Endothelial cell of umbilical vein (primary cell): ENCODE data around the gene COL16A1. TPM values are rescaled to one million over a fixed set of nuclear protein-coding genes. Genes with fewer than 3 reads are reported as not detected.

Source experiments
- BruUV-seq: library from RNA; stranded (reverse); fragments of 400-500 nt; replicated peaks from 2 replicates; lab custom pipeline; 2021; lab: Mats Ljungman, UMichigan
- CTCF ChIA-PET: fragments of 300-600, 350-600 bp; sonication (Branson Sonifier 250); formaldehyde crosslinking; loops from one replicate; lab custom pipeline; 2021; ENCODE audit warnings: antibody characterized with exemption, inconsistent platforms; lab: Charles Lee
- POLR2A ChIA-PET: fragments of 300-600, 350-600 bp; sonication (Branson Sonifier 250); formaldehyde crosslinking; loops from one replicate; lab custom pipeline; 2021; ENCODE audit warnings: antibody characterized with exemption, inconsistent platforms; lab: Charles Lee
- DNase-seq: peaks from one replicate; pipeline ENCODE4 v3.0.0-alpha.2; 2011; ENCODE audit warnings: low read depth, low spot score
- FAIRE-seq: peaks from 2 replicates; lab custom pipeline; 2011; peaks lifted over from hg19 to GRCh38; lab: Jason Lieb, UNC
- H2AFZ ChIP-seq: 2 replicates; pipeline ENCODE4 v1.6.0; 2012; ENCODE audit warnings: low read depth, low read length, control low read depth, inconsistent platforms
- H3K27ac ChIP-seq: 2 replicates; pipeline ENCODE4 v1.5.1; 2011; ENCODE audit warnings: low read depth, mild to moderate bottlenecking, control low read depth, low read length, moderate library complexity; ENCODE audit not compliant: insufficient read depth
- H3K27me3 ChIP-seq, 2 experiments: 2 replicates each; pipeline versions ENCODE4 v1.6.0 to v1.6.1; 2011; ENCODE audit warnings: low read length in 2 of 2, mixed read lengths in 1 of 2; ENCODE audit not compliant: control insufficient read depth in 2 of 2, insufficient read depth in 2 of 2
- H3K36me3 ChIP-seq, 2 experiments: 2 replicates in 1 of 2; 3 replicates in 1 of 2; pipeline ENCODE4 v1.5.1; 2011; ENCODE audit warnings: low read length in 2 of 2, mild to moderate bottlenecking in 1 of 2, moderate library complexity in 1 of 2; ENCODE audit not compliant: control insufficient read depth in 2 of 2, insufficient read depth in 2 of 2; ENCODE audit errors: extremely low read depth in 1 of 2
- H3K4me1 ChIP-seq: 3 replicates; pipeline ENCODE4 v1.5.1; 2011; ENCODE audit warnings: mild to moderate bottlenecking, low read length; ENCODE audit not compliant: control insufficient read depth, insufficient read depth; ENCODE audit errors: extremely low read depth
- H3K4me2 ChIP-seq: 2 replicates; pipeline ENCODE4 v1.6.1; 2011; ENCODE audit warnings: low read length, control low read depth, mixed read lengths; ENCODE audit not compliant: insufficient read depth
- H3K4me3 ChIP-seq, 3 experiments: fragments of 200-600 bp in 1 of 3; sonication (generic), shearing (Covaris generic) in 1 of 3; replicated peaks in 1 of 3; 2 replicates each; pipeline ENCODE4 v1.5.1; 2011 to 2016; ENCODE audit warnings: control low read depth in 3 of 3, low read length in 3 of 3, mild to moderate bottlenecking in 2 of 3, inconsistent platforms in 1 of 3, low read depth in 1 of 3, moderate library complexity in 1 of 3; ENCODE audit not compliant: insufficient read depth in 1 of 3
- H3K79me2 ChIP-seq: 2 replicates; pipeline ENCODE4 v1.6.0; 2012; ENCODE audit warnings: low read length, inconsistent platforms; ENCODE audit not compliant: control insufficient read depth, insufficient read depth
- H3K9ac ChIP-seq: replicated peaks from 2 replicates; pipeline ENCODE3; 2011; ENCODE audit warnings: low read length, control low read depth; ENCODE audit not compliant: insufficient read depth; ENCODE audit errors: extremely low read depth
- H3K9me1 ChIP-seq: replicated peaks from 3 replicates; pipeline ENCODE4 v1.6.0; 2011; ENCODE audit warnings: mild to moderate bottlenecking, low read length; ENCODE audit not compliant: control insufficient read depth, insufficient read depth; ENCODE audit errors: extremely low read depth
- H3K9me3 ChIP-seq: replicated peaks from 2 replicates; pipeline ENCODE4 v1.5.1; 2012; ENCODE audit warnings: low read length, inconsistent platforms; ENCODE audit not compliant: control insufficient read depth, insufficient read depth
- H4K20me1 ChIP-seq: replicated peaks from 2 replicates; pipeline ENCODE3; 2011; ENCODE audit warnings: mild to moderate bottlenecking, low read length; ENCODE audit not compliant: control insufficient read depth, insufficient read depth; ENCODE audit errors: extremely low read depth
- EZH2 ChIP-seq: IDR thresholded peaks from 2 replicates; pipeline ENCODE4 v1.6.1; 2012; ENCODE audit warnings: borderline replicate concordance, low read depth, mild to moderate bottlenecking, moderate library complexity, low read length, inconsistent platforms; ENCODE audit not compliant: severe bottlenecking
- FOS ChIP-seq: IDR thresholded peaks from 2 replicates; pipeline ENCODE4 v1.6.1; 2011; ENCODE audit warnings: mild to moderate bottlenecking, low read length, moderate library complexity, borderline replicate concordance; ENCODE audit not compliant: insufficient read depth
- GATA2 ChIP-seq: IDR thresholded peaks from 2 replicates; pipeline ENCODE4 v1.7.0; 2011; ENCODE audit warnings: low read depth, mild to moderate bottlenecking, moderate library complexity, mixed read lengths, low read length; ENCODE audit not compliant: insufficient read length, insufficient read depth
- JUN ChIP-seq: IDR thresholded peaks from 2 replicates; pipeline ENCODE4 v1.6.1; 2011; ENCODE audit warnings: borderline replicate concordance, low read depth; ENCODE audit not compliant: insufficient read length, insufficient read depth
- MYC ChIP-seq: IDR thresholded peaks from one replicate; pipeline ENCODE4 v1.6.1; 2011; ENCODE audit warnings: mild to moderate bottlenecking, low read depth, low read length
- POLR2A ChIP-seq: IDR thresholded peaks from 2 replicates; pipeline ENCODE4 v1.6.1; 2012; ENCODE audit warnings: low read depth, mild to moderate bottlenecking, control low read depth, low read length
- POLR2AphosphoS5 ChIP-seq: IDR thresholded peaks from 2 replicates; pipeline ENCODE4 v1.6.1; 2012; ENCODE audit warnings: low read depth, mild to moderate bottlenecking, control low read depth, low read length, moderate library complexity; ENCODE audit not compliant: insufficient read depth
- dilution Hi-C: fragments of 300-500 bp; cut with MboI; formaldehyde crosslinking; loops from one replicate; pipeline ENCODE4 v1.15.0; 2019; ENCODE audit warnings: low sequenced_read_pairs; ENCODE audit not compliant: extremely low pct_ligation_motif_present
- intact Hi-C: fragments of 100-400 bp; cut with micrococcal nuclease; formaldehyde crosslinking; loops from one replicate; pipeline ENCODE4 v1.10.0; 2022
- polyA plus RNA-seq, 4 experiments: library from polyadenylated mRNA; depleted of rRNA in 3 of 4; stranded (reverse) in 3 of 4; unstranded in 1 of 4; fragments of >200 nt; gene quantifications; 2 replicates each; pipeline versions ENCODE4 v1.2.1 to v1.2.3, GENCODE V29; 2011 to 2012; ENCODE audit warnings: missing spikeins in 1 of 4
- total RNA-seq: library from RNA; stranded (reverse); gene quantifications from 2 replicates; pipeline ENCODE4 v1.2.3, GENCODE V29; 2021
- TF ChIP-seq, protein P1 (sequence below): IDR thresholded peaks from 2 replicates; pipeline ENCODE4 v1.6.1; 2011; ENCODE audit not compliant: insufficient read depth, insufficient read length
- TF ChIP-seq, protein P2 (sequence below), 2 donors: IDR thresholded peaks; 1 replicate in 1 of 2; 2 replicates in 1 of 2; pipeline ENCODE4 v1.5.1; 2011; ENCODE audit warnings: low read length in 2 of 2, mild to moderate bottlenecking in 2 of 2, moderate library complexity in 2 of 2, control low read depth in 1 of 2, inconsistent platforms in 1 of 2, low read depth in 1 of 2; ENCODE audit not compliant: insufficient read depth in 1 of 2; ENCODE audit errors: extremely low read depth in 1 of 2

COL16A1 gene
- total and polyA plus RNA-seq, 2 donors (not counting 3 experiments of a cell fraction or from before 2014, with no cell fraction given) = 0.68 to 1.2 TPM

DNA sequence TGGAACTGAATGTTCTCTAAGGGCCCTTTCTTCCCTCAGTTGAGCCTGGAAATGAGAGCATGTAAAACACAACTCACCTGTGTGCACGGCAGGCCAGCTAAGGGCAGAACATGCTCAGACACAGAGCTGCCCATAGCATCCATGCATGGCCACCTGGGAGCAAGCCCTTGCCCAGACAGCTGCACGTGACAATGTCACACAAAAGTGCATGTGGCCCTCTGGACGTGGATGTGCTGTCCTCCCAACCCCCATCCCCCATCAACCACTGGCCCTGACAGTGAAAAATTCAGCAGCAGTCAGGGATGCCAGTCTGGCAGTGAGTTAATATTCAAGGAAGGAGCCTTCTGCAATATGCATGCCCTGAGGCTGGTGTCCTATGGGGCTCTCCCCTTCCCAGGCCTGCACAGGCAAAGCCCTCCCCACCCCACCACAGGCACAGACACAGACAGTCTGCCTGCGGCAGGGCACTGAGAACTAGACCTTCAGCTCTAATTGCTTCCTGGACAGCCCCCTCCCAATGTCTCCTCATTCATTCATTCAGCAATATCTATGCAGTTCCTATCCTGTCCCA lies 14.6 kb upstream of the COL16A1 start:
- dilution Hi-C loops (no loop called here), intact Hi-C loops (loop anchor here (1.0 kb wide), 1 partner anchor 17 kb away; no protein-coding TSS in a partner anchor)
- Histone ChIP-seq H3K36me3 (no peaks in the 10 kb centered on the region), H3K9me1 (no peaks in the 10 kb centered on the region), H2AFZ (no peak overlapping the region), H3K9ac (no peak overlapping the region), H3K79me2 (no peaks in the 10 kb centered on the region), H3K27ac (no peak overlapping the region), H3K4me2 (no peak overlapping the region), H3K27me3 (peaks cover 0 to 18% of the 10 kb centered on the region in 2 experiments), H3K4me3 (no peak overlapping the region), H3K9me3 (no peaks in the 10 kb centered on the region), H3K4me1 (peaks cover 9% of the 10 kb centered on the region), H4K20me1 (no peaks in the 10 kb centered on the region)
- DNase-seq = no peak
- TF ChIP-seq POLR2AphosphoS5 (no peak), GATA2 (no peak), MYC (no peak), EZH2 (no peak), POLR2A (no peak), FOS (no peak), JUN (no peak)
- TF ChIP-seq, protein P1, sequence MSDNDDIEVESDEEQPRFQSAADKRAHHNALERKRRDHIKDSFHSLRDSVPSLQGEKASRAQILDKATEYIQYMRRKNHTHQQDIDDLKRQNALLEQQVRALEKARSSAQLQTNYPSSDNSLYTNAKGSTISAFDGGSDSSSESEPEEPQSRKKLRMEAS = no peak
- TF ChIP-seq, protein P2, sequence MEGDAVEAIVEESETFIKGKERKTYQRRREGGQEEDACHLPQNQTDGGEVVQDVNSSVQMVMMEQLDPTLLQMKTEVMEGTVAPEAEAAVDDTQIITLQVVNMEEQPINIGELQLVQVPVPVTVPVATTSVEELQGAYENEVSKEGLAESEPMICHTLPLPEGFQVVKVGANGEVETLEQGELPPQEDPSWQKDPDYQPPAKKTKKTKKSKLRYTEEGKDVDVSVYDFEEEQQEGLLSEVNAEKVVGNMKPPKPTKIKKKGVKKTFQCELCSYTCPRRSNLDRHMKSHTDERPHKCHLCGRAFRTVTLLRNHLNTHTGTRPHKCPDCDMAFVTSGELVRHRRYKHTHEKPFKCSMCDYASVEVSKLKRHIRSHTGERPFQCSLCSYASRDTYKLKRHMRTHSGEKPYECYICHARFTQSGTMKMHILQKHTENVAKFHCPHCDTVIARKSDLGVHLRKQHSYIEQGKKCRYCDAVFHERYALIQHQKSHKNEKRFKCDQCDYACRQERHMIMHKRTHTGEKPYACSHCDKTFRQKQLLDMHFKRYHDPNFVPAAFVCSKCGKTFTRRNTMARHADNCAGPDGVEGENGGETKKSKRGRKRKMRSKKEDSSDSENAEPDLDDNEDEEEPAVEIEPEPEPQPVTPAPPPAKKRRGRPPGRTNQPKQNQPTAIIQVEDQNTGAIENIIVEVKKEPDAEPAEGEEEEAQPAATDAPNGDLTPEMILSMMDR (IDR thresholded peaks at IDR 0.05; ENCODE audit: extremely low read depth in 1 of 2, insufficient read depth in 1 of 2, low read depth in 1 of 2, low read length in 2 of 2) = no peak
- ChIA-PET POLR2A (no interaction called here), CTCF (interaction anchor here (5.3 to 8.7 kb wide), 2 partner anchors 27 to 53 kb away, joined by 64 to 180 read pairs; no protein-coding TSS in a partner anchor)
- BruUV-seq = no TSS peak
- no peak for FAIRE-seq
